HepG2 (cell line): ENCODE data around the gene SEMA4A. TPM values are rescaled to one million over a fixed set of nuclear protein-coding genes. Genes with fewer than 3 reads are reported as not detected.
A peak's percentile ranks its signal among the peaks of the same experiment; 100 is the strongest.

ENCODE experiments used
- ARNT ChIP-seq: fragments of 450-650 bp; IDR thresholded peaks from 2 replicates; pipeline ENCODE4 v1.6.1; 2017
- CBX2 ChIP-seq, 2 experiments: fragments of 200-600 bp in 1 of 2; sonication (generic); formaldehyde crosslinking in 1 of 2; IDR thresholded peaks; 2 replicates each; pipeline versions ENCODE4 v1.7.0 to v1.8.1; 2018 to 2022; ENCODE audit warnings: low read depth in 2 of 2, low read length in 1 of 2, mild to moderate bottlenecking in 1 of 2, missing genetic modification reagents in 1 of 2
- HNRNPH1 ChIP-seq: fragments of 200-400 bp; formaldehyde crosslinking; optimal IDR thresholded peaks from 2 replicates; pipeline ENCODE3; 2017; ENCODE audit warnings: mild to moderate bottlenecking, low read depth, low read length
- JUN ChIP-seq: sonication (generic); formaldehyde crosslinking; IDR thresholded peaks from 2 replicates; pipeline ENCODE4 v1.4.0; 2020; ENCODE audit warnings: mild to moderate bottlenecking, missing genetic modification reagents
- KAT2B ChIP-seq: fragments of 150-350 bp; IDR thresholded peaks from 2 replicates; pipeline ENCODE4 v1.6.1; 2014; ENCODE audit warnings: low read depth, low read length, borderline replicate concordance
- KLF11 ChIP-seq: IDR thresholded peaks from 2 replicates; pipeline ENCODE4 v1.6.1; 2016; ENCODE audit warnings: missing compliant biosample characterization
- LBX2 ChIP-seq: sonication (generic); formaldehyde crosslinking; IDR thresholded peaks from 2 replicates; pipeline ENCODE4 v1.5.0; 2020; ENCODE audit warnings: missing genetic modification reagents, mild to moderate bottlenecking, borderline replicate concordance
- MEF2D ChIP-seq: sonication (generic); formaldehyde crosslinking; IDR thresholded peaks from 2 replicates; pipeline ENCODE4 v1.5.1; 2020; ENCODE audit warnings: mild to moderate bottlenecking, missing genetic modification reagents
- MEIS2 ChIP-seq: sonication (generic); formaldehyde crosslinking; IDR thresholded peaks from 2 replicates; pipeline ENCODE4 v1.9.0; 2021; ENCODE audit warnings: mild to moderate bottlenecking, missing genetic modification reagents
- NR2C2 ChIP-seq: sonication (generic); formaldehyde crosslinking; IDR thresholded peaks from 2 replicates; pipeline ENCODE4 v1.4.0; 2020; ENCODE audit warnings: missing genetic modification reagents, mild to moderate bottlenecking, moderate library complexity, borderline replicate concordance
- SALL2 ChIP-seq: sonication (generic); formaldehyde crosslinking; IDR thresholded peaks from 2 replicates; pipeline ENCODE4 v1.8.1; 2023; ENCODE audit warnings: mild to moderate bottlenecking, missing genetic modification reagents, inconsistent platforms
- SETDB1 ChIP-seq: sonication (generic); formaldehyde crosslinking; IDR thresholded peaks from 2 replicates; pipeline ENCODE4 v1.5.1; 2020; ENCODE audit warnings: missing genetic modification reagents, mild to moderate bottlenecking, borderline replicate concordance
- ZFY ChIP-seq: sonication (generic); formaldehyde crosslinking; IDR thresholded peaks from 2 replicates; pipeline ENCODE4 v1.4.0; 2020; ENCODE audit warnings: missing genetic modification reagents
- ZNF383 ChIP-seq: sonication (generic); formaldehyde crosslinking; IDR thresholded peaks from 2 replicates; pipeline ENCODE4 v1.4.0; 2020; ENCODE audit warnings: missing genetic modification reagents, mild to moderate bottlenecking, borderline replicate concordance
- ZNF563 ChIP-seq: sonication (generic); formaldehyde crosslinking; IDR thresholded peaks from 2 replicates; pipeline ENCODE4 v1.8.0; 2022; ENCODE audit warnings: mild to moderate bottlenecking, moderate library complexity, missing genetic modification reagents
- ZNF770 ChIP-seq: sonication (generic); formaldehyde crosslinking; IDR thresholded peaks from 2 replicates; pipeline ENCODE4 v1.5.0; 2020; ENCODE audit warnings: mild to moderate bottlenecking, missing genetic modification reagents
- ZNF784 ChIP-seq: sonication (generic); formaldehyde crosslinking; IDR thresholded peaks from 2 replicates; pipeline ENCODE4 v1.5.1; 2020; ENCODE audit warnings: missing genetic modification reagents, mild to moderate bottlenecking, borderline replicate concordance
- ZNF878 ChIP-seq: sonication (generic); formaldehyde crosslinking; IDR thresholded peaks from 2 replicates; pipeline ENCODE4 v1.8.1; 2023; ENCODE audit warnings: mild to moderate bottlenecking, missing genetic modification reagents, moderate library complexity
- ZSCAN12 ChIP-seq: sonication (generic); formaldehyde crosslinking; IDR thresholded peaks from 2 replicates; pipeline ENCODE4 v1.9.0; 2021; ENCODE audit warnings: mild to moderate bottlenecking, missing genetic modification reagents
- polyA plus RNA-seq, 8 experiments: library from polyadenylated mRNA; depleted of rRNA in 3 of 8; stranded (reverse) in 7 of 8; unstranded in 1 of 8; fragments of >200 nt; fragmentation: Illumina TruSeq in 4 of 8; extraction: Trizol in 4 of 8; gene quantifications; 2 replicates each; pipeline versions ENCODE4 v1.2.1 to v1.2.3, GENCODE V29; 2011 to 2016; ENCODE audit warnings: low read depth in 4 of 8, missing spikeins in 1 of 8, mixed read lengths in 1 of 8; ENCODE audit not compliant: insufficient read depth in 1 of 8
- total RNA-seq, 5 experiments: library from RNA; depleted of rRNA; stranded (reverse); fragments of >200 nt; fragmentation: Illumina TruSeq; extraction: Trizol; gene quantifications; 2 replicates each; pipeline ENCODE4 v1.2.3, GENCODE V29; 2016; ENCODE audit warnings: low read depth in 1 of 5
- TF ChIP-seq, protein P1 (sequence below): IDR thresholded peaks from 2 replicates; pipeline ENCODE4 v1.6.1; 2016; ENCODE audit warnings: missing genetic modification reagents, missing compliant biosample characterization
- TF ChIP-seq, protein P2 (sequence below): sonication (generic); formaldehyde crosslinking; IDR thresholded peaks from 2 replicates; pipeline ENCODE4 v1.5.1; 2020; ENCODE audit warnings: mild to moderate bottlenecking, missing genetic modification reagents, moderate library complexity

The SEMA4A gene
- total and polyA plus RNA-seq, 2 of the 13 experiments (the other 11 are each of a cell fraction or from before 2014, with no cell fraction given): 0.09 to 0.20 TPM

GRCh38 chr1:156118177-156118868, 35.1 kb upstream of the SEMA4A start (continued):
- TF ChIP-seq SETDB1 (CRISPR knock-in tag) (no peak), ARNT (no peak), ZNF563 (CRISPR knock-in tag) (no peak; the same call in 1 of the 2 replicates), ZNF878 (CRISPR knock-in tag) (no peak), ZNF770 (CRISPR knock-in tag) (no peak), JUN (CRISPR knock-in tag) (no peak), ZSCAN12 (CRISPR knock-in tag) (no peak), ZFY (CRISPR knock-in tag) (peak; percentile 75), MEF2D (CRISPR knock-in tag) (peak; percentile 90), KLF11 (no peak), HNRNPH1 (no peak), CBX2 (IDR thresholded peaks at IDR 0.05; ENCODE audit: low read depth, low read length) (no peak), CBX2 (CRISPR knock-in tag; IDR thresholded peaks at IDR 0.05; ENCODE audit: low read depth) (no peak), NR2C2 (CRISPR knock-in tag) (no peak), KAT2B (no peak), ZNF383 (CRISPR knock-in tag) (no peak), MEIS2 (CRISPR knock-in tag) (no peak), ZNF784 (CRISPR knock-in tag) (no peak), LBX2 (no peak), SALL2 (no peak)
- TF ChIP-seq, protein P1, sequence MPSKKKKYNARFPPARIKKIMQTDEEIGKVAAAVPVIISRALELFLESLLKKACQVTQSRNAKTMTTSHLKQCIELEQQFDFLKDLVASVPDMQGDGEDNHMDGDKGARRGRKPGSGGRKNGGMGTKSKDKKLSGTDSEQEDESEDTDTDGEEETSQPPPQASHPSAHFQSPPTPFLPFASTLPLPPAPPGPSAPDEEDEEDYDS (CRISPR knock-in tag): peak; percentile 76
- TF ChIP-seq, protein P2, sequence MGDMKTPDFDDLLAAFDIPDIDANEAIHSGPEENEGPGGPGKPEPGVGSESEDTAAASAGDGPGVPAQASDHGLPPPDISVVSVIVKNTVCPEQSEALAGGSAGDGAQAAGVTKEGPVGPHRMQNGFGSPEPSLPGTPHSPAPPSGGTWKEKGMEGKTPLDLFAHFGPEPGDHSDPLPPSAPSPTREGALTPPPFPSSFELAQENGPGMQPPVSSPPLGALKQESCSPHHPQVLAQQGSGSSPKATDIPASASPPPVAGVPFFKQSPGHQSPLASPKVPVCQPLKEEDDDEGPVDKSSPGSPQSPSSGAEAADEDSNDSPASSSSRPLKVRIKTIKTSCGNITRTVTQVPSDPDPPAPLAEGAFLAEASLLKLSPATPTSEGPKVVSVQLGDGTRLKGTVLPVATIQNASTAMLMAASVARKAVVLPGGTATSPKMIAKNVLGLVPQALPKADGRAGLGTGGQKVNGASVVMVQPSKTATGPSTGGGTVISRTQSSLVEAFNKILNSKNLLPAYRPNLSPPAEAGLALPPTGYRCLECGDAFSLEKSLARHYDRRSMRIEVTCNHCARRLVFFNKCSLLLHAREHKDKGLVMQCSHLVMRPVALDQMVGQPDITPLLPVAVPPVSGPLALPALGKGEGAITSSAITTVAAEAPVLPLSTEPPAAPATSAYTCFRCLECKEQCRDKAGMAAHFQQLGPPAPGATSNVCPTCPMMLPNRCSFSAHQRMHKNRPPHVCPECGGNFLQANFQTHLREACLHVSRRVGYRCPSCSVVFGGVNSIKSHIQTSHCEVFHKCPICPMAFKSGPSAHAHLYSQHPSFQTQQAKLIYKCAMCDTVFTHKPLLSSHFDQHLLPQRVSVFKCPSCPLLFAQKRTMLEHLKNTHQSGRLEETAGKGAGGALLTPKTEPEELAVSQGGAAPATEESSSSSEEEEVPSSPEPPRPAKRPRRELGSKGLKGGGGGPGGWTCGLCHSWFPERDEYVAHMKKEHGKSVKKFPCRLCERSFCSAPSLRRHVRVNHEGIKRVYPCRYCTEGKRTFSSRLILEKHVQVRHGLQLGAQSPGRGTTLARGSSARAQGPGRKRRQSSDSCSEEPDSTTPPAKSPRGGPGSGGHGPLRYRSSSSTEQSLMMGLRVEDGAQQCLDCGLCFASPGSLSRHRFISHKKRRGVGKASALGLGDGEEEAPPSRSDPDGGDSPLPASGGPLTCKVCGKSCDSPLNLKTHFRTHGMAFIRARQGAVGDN (CRISPR knock-in tag): peak; percentile 89
